GM12891 (cell line): ENCODE measurements around the gene GOPC.

Experiments used
- POLR2A ChIP-seq: IDR thresholded peaks from 2 replicates; pipeline ENCODE4 v1.6.1; 2011; ENCODE audit warnings: low read depth, low read length, control low read depth
- POLR2AphosphoS5 ChIP-seq: IDR thresholded peaks from 2 replicates; pipeline ENCODE4 v1.6.1; 2011; ENCODE audit warnings: low read depth, low read length, control low read depth
- SPI1 ChIP-seq: IDR thresholded peaks from 2 replicates; pipeline ENCODE4 v1.6.1; 2011; ENCODE audit warnings: low read depth, low read length, control low read depth

DNA sequence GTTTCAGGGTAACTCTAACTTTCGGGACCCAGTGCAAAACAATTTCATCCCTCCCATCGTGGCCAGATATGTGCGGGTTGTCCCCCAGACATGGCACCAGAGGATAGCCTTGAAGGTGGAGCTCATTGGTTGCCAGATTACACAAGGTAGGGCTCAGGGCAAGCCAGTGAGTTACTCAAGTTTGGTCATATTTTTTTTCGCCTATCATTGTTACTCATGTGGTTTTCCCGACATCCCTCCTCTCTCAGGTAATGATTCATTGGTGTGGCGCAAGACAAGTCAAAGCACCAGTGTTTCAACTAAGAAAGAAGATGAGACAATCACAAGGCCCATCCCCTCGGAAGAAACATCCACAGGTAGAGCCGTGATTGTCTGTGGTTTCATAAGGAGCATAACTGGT lies 61.6 kb downstream of the GOPC start:
- TF ChIP-seq POLR2A, result no peak
- no peak for TF ChIP-seq POLR2AphosphoS5
- TF ChIP-seq SPI1, result no peak
